HG03432 (cell line): ENCODE data around the gene LRRTM4.

ENCODE experiments used
- ATAC-seq: cut with Tn5 transposase; IDR thresholded peaks from one replicate; pipeline ENCODE4 v1.9.1; 2021; ENCODE audit warnings: mild to moderate bottlenecking, moderate library complexity; ENCODE audit not compliant: unreplicated experiment

Gene LRRTM4

GRCh38 chr2:77521931-77522470, at the start of gene LRRTM4:
Gene LRRTM4 (minus strand): TSS chr2:77522376.
- no peak for ATAC-seq

- ATAC-seq = no peak
Observed at GRCh38 chr2:77571545-77571944, 49.4 kb upstream of the LRRTM4 start.

GRCh38 chr2:77567723-77568122, 45.5 kb upstream of the LRRTM4 start:
- no peak for ATAC-seq

- no peak for ATAC-seq
Observed at GRCh38 chr2:77566582-77566981, 44.4 kb upstream of the LRRTM4 start.

GRCh38 chr2:77566131-77566530, 44.0 kb upstream of the LRRTM4 start:
- ATAC-seq = no peak

GRCh38 chr2:77552956-77553355, 30.8 kb upstream of the LRRTM4 start:
- no peak for ATAC-seq

GRCh38 chr2:77538031-77538430, 15.9 kb upstream of the LRRTM4 start:
- ATAC-seq = no peak

- ATAC-seq = no peak
Observed at GRCh38 chr2:77522888-77523287, 712 bp upstream of the LRRTM4 start.

GRCh38 chr2:77521548-77521891, 656 bp downstream of the LRRTM4 start:
- ATAC-seq = no peak

- no peak for ATAC-seq
Observed at GRCh38 chr2:77520641-77521547, 1.3 kb downstream of the LRRTM4 start.

GRCh38 chr2:77519888-77520506, 2.2 kb downstream of the LRRTM4 start:
- ATAC-seq = no peak

GRCh38 chr2:77519164-77519887, 2.9 kb downstream of the LRRTM4 start:
- no peak for ATAC-seq

GRCh38 chr2:77518311-77518710, 3.9 kb downstream of the LRRTM4 start:
- ATAC-seq = no peak

GRCh38 chr2:77513191-77513590, 9.0 kb downstream of the LRRTM4 start:
- no peak for ATAC-seq

- ATAC-seq = no peak
Observed at GRCh38 chr2:77512507-77512906, 9.7 kb downstream of the LRRTM4 start.

- ATAC-seq = no peak
Observed at GRCh38 chr2:77508511-77508910, 13.7 kb downstream of the LRRTM4 start.

GRCh38 chr2:77507657-77508056, 14.5 kb downstream of the LRRTM4 start:
- ATAC-seq = no peak

GRCh38 chr2:77488141-77488540, 34.0 kb downstream of the LRRTM4 start:
- no peak for ATAC-seq

- ATAC-seq = no peak
Observed at GRCh38 chr2:77487074-77487803, 34.9 kb downstream of the LRRTM4 start.

GRCh38 chr2:77484026-77484425, 38.1 kb downstream of the LRRTM4 start:
- no peak for ATAC-seq

- ATAC-seq = no peak
Observed at GRCh38 chr2:77479895-77480294, 42.3 kb downstream of the LRRTM4 start.
